ENCODE data around the gene GMDS. TPM values are rescaled to one million over a fixed set of nuclear protein-coding genes. Genes with fewer than 3 reads are reported as not detected.
A peak's percentile ranks its signal among the peaks of the same experiment; 100 is the strongest.

Gene GMDS
- total RNA-seq, 1 donor from 2014 or later: 6.2 TPM

DNA sequence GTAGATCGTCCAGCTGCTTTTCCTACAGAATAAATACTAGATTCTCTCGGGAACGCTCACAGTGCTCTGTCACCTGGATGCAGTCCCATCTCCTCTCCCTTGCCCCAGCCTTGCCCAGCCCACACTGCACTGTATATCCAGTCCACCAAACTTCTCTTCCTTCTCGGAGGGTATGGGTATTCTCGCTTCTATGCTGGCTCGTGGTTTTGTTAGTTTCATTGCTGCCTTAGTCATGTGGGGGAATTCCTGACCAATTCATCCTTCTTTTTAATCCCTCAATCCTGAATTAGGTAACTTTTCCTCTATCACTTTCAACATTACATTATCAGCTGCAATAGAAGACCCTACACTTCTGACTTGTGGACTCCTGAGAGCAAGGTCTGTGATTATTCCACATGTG lies 252.4 kb downstream of the GMDS start:
- no peak for DNase-seq (ENCODE audit: low read depth in 2 of 2)

DNA sequence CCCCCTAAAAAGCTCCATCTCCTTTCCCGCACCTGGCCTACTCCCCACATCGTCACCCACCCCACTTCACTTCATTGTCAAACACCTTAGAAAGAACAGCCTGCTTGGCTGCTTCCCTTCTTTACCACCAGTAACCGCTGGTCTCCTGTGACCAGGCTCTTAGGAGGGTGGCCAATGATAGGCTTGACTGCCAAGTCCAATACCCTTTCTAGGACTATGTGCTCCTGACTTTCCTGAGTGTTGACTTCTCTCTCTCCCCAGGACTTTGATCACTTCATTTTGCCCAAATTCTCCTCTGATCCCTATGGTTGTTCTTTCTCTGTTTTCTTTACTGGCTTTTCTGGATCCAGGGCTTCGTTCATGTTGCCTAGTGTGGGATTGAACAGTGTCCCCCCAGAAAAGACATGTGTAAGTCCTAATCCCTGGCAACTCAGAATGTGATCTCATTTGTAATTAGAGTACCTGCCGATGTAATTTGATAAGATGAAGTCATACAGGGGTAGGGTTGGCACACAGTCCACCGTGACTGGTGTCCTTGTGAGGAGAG lies 254.0 kb downstream of the GMDS start:
- no peak for DNase-seq (ENCODE audit: low read depth in 2 of 2)

DNA sequence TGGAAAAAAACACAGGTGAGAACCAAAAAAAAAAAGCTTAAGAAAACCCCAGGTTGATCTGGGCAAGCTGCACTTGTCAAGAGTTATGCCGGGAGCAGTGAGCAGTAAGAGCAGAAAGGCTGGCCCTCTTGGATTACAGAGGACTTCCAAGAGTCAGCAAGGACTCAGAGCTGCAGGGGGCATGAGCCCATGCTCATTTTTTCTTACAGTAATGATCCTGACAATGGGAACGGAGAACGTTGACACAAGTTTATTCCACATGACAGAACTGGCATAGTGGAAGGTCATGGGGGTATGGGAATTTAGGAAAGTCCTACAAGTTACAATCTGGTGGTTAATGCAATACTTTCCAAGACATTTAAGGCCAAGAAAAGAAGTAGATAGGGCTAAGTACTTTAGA lies 256.6 kb downstream of the GMDS start:
- no peak for DNase-seq (ENCODE audit: low read depth in 2 of 2)

DNA sequence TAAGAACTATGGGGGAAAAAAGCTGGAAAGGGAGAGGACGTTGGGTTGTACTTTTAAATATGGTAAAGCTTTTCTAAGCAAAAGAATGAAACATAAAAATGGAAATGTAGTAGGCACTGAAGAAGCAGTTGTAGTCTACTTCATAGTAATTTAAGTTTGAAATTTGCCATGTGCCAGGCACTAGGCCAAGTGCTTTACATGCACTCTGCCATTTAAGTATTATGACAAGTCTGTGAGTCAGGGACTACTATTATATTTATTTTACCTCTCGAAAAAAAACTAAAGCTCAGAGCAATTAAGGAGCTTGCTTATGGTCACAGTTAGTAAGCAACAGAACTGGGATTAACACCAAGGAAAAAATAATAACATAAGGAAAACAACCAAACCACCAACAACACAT lies 257.8 kb downstream of the GMDS start:
- DNase-seq (ENCODE audit: low read depth in 2 of 2): peak in 1 of 2 donors; percentile 46

DNA sequence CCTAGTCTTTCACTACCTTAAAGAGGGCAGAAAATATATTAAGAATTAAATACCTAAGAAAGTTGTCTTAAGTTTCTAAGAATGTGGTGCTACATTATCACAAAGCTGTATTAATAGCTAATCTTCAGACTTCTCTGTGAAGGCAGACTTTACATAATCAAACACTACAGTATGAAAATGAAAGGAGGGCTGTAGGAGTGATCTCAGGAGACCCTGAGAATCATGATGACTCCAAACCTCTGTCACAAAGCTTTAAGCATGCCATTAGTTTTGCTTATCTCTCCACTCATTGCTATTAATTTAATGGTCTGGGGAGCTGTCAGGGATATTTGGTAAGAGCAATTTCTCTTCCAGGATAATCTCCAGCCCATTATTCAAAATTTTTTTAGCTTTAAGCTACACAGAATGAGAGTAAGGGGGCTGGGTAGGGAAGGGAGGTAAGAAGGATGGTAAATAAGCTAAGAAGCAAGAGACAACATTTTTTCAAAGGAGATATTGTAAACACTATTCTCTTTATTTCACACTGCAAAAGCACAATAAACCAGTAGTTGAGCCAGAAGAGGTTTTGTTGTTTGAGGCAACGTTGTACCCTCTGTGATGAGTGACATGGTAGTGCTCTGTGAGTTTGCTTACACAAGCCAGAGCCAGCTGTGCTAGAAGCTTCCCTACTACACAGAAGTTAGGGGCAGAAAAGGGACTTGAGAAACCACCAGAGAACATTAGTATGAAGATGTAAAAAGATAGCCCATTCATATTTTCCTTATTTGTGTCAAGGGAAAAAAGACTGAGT lies 258.8 kb downstream of the GMDS start:
- peak in 1 of 2 donors; percentile 16 for DNase-seq (ENCODE audit: low read depth in 2 of 2)

DNA sequence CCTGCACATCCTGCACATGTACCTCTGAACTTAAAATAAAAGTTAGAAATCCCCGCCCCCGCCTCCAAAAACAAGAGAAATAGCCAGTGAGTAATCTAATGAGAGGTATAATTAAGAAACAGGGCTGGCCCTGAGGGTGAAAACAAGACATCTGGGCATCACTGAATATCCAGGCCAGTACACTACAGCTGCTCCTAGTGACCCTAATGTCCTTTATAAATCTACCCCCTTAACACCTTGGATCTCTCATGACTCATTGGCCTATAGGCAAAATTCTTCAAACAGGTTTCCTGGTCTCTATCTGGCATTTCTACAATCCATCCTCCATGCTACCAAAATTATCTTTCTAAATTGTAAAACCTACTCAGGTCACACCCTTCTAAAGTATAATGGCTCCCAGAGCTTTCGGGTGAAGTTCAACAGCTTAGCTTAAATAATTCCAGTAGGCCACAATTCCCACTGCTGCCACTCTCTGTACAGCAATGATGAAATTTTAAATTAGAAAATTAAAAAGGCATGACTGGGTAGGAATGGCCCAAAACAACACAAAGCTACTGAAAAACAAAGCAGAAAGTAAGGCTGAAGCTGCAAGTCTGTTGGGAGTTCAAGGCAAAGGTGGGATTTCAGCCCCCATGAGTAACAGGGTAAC lies 260.9 kb downstream of the GMDS start:
- no peak for DNase-seq (ENCODE audit: low read depth in 2 of 2)

DNA sequence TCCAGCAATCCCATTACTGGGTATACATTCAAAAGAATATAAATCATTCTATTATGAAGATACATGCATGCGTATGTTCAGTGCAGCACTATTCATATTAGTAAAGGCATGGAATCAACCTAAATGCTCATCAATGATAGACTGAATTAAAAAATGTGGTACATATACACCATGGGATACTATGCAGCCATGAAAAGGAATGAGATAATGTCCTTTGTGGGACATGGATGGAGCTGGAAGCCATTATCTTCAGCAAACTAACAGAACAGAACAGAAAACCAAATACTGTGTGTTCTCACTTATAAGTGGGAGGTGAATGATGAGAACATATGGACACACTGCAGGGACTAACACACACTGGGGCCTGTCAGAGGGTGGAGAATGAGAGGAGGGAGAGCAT lies 261.6 kb downstream of the GMDS start:
- DNase-seq (ENCODE audit: low read depth in 2 of 2): no peak

DNA sequence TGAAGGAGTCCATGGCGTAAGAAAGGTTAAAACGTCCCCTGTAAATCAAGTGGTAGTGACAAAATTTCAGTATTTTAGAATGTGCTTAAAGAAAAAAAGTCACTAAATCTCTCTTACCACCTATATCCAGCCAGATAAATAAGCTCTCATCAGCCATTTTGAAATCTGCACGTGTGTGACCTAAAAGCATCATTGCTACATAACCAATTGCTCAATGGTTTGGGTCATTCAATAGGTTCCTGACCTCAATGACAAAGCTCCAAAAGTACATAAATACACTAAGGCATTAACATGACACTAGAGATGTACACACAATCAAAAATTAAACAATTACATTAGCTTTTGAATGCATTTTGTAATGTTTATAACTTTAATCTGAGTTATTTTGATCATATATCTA lies 272.4 kb downstream of the GMDS start:
- no peak for DNase-seq (ENCODE audit: low read depth in 2 of 2)

DNA sequence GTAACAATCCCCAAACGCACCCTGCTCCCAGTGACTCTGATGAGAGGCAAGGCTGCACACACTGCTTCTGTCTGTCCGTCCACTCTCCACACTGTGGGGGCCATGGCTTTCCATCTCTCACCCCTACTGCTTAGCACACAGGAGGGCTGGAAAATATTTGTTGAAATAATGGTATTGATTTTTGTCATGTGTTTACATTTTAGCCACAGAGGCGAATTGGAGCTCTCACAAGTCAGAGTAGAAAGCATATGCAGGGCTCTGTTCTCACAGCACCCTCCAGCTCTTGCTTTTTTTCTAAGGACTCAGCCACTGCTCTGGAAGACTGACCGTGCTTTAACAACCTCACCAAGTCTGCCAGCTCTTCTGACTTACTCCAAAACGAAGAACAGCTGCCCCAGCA lies 273.8 kb downstream of the GMDS start:
- DNase-seq (ENCODE audit: low read depth in 2 of 2): no peak

DNA sequence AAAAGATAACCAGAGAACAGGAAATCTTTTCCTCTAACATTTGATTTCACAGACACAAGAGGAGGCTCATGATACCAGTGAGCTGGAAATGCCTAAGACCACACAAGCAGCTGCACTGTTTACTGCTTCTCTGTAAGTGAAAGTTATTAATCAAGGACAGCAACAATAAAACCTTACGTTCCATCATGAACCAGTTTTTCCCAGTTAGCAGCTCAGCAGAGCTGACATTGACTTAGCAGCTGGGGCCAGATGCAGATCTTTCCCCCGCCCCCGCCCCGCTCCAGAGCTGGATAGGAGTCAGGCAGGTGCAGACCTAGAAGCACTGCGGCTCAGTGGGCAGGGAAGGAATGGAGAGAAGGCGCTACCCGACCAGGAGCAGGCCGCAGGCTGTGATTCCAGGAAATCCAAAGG lies 275.2 kb downstream of the GMDS start:
- DNase-seq (ENCODE audit: low read depth in 2 of 2): peak in 1 of 2 donors; percentile 37

DNA sequence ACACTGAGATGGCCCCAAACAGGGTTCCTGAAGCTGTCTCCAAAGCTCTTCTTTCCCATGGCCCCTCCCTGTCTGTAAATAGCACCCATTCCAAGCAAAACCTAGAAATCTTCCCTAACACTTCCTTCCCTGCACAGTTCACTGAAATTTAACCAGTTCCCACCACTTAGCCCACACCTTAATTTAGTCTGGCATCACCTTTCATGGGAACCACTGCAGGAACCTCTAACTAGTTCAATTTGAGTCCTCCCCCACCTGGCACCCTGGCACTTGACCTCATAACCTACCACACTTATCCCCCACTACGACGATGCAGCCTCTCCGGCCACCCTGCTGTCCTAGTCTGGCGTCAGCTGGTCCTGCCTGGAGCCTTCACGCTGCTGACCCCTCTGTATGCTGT lies 278.7 kb downstream of the GMDS start:
- no peak for DNase-seq (ENCODE audit: low read depth in 2 of 2)

DNA sequence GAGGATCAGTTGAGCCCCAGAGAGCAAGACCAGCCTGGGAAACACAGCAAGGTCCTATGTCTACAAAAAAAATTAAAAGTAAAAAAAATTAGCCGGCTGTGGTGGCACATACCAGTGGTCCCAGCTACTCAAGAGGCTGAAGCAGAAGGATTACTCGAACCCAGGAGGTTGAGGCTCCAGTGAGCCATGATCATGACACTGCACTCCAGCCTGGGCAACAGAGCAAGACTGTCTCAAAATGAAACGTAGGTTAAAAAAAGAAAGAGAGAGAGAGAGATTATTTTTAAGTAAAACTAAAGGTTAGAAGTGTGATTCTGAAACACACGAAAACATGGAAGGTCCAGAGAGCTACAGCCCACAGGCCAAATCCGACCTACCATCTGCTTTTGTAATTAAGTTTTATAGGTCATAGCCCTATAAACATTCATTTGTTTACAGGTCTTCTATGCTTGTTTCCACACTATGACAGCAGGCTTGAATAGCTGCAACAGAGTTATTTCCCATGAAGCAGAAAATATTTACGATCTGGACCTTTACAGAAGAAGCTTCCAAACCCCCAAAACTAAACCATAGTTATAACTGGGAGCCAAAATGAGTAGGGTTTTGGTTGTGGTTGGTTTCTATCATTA lies 279.7 kb downstream of the GMDS start:
- DNase-seq (ENCODE audit: low read depth in 2 of 2): no peak

DNA sequence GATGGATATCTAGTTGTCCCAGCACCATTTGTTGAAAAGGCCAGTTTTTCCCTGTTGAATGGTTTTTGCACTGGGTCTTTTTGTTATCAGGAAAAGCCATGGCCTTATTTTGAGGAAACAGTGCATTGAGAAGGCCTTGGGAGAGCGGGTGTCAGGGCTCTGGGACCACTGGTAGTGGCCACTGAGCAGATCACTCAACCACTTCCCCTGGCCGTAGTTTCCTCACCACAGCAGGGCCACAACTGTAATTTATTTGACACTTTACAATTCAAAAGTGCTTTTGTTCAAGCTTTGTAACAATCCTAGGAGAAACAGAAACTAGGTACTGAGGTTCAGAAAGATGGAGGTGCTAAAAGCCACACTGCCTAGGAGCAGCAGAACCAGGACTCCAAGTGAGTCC lies 281.8 kb downstream of the GMDS start:
- no peak for DNase-seq (ENCODE audit: low read depth in 2 of 2)

DNA sequence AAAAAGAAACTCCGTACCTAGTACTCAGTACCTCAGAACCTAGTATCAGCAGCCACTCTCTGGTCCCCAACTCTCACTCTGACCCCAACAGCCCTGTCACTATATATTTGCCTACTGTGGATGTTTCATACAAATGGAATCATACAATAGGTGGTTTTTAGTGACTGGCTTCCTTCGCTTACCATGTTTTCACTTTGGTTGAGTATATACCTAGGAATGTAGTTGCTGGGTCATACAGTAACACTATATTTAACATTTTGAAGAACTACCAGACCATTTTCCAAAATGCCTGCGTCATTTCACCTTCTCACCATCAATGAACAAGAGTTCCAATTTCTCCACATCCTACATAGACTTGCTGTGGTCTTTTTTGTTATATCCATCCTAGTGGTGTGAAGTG lies 283.2 kb downstream of the GMDS start:
- no peak for DNase-seq (ENCODE audit: low read depth in 2 of 2)

DNA sequence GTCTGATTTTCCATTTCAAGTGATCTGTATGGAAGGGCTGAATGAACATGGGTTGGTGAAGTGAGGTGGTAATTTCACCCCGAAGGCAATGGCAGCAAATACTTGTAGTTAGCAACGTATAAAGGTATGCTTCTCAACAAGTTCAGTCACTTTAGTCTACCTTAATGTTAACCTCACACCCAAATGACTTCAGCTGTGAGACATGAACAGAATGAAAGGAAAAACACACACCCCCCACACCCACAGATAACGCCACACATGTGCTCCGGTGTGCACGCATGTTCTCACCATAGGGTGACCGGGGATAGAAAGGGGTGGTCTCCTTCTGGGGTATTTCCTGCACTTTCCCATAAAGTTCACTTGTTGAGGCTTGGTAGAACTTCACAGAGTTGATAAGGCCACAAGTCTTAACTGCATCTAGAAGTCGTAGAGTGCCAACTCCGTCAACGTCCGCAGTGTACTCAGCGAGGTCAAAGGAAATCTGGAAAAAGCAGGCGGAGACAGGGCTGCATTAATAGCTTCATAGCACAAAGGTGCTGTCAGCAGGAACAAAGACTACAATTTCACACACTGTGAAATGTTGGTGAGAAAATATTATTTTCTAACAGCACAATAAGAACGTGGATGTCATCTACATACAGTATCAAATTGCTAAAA lies 284.8 kb downstream of the GMDS start:
- DNase-seq (ENCODE audit: low read depth in 2 of 2): no peak

DNA sequence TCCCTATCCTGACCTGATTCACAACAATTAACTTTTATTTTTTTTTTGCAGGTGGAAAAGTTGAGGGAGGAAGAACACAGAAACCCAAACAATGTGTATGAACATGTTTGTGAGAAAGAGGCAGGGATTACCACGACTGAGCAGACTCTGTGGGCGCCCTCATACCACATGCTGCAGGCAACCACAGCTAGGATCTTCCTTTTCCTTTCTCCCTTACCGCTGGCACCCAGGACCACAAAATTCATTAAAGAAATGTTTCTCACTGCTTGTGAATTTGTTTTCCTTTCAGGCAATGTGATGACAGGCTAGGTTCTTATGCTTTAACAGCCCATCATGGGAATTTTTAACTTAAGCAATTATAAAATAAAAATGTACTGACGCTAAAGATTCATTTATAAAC lies 287.1 kb downstream of the GMDS start:
- no peak for DNase-seq (ENCODE audit: low read depth in 2 of 2)

DNA sequence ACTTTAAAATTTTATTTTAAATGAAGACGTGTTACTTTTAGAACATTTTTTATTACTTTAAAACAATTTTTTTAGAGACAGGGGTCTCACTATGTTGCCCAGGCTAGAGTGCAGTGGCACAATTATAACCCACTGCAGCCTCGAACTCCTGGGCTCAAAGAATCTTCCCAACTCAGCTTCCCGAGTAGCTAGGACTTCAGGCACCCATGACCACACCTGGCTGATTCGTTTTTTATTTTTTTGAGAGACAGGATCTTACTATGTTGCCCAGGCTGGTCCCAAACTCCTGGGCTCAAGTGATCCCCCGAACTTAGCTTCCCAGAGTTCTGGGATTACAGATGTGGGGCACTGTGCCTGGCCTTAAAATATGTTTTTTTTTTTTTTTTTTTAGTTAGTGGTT lies 287.7 kb downstream of the GMDS start:
- no peak for DNase-seq (ENCODE audit: low read depth in 2 of 2)

DNA sequence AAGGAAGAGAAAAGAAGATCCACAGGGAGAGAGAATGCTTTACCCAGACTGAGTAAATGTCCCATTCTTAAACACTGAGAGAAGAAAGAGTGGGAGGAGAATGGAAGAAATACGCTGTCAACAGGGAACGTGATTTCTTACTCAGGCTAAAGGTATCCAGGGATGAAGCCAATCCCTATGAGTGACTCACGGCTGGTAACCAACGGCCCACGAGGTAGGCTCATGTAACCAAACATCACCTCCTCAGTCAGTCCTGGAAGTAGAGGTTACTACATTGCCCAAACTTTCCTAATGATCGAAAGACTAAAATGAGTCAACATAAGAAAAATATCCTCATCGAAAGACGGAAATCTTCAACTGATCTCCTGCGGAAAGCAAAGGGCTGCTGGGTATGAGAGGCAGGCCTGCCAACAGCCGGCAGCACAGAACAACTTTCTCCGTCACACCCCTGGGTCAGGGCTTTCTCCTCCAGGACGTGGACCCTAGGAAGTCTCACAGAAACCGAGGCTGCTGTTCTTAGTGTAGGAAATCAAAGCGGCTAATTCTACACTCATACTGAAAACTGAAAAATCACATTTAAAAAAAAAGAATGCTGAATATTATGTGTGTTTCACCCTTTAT lies 292.6 kb downstream of the GMDS start:
- DNase-seq (ENCODE audit: low read depth in 2 of 2): no peak

DNA sequence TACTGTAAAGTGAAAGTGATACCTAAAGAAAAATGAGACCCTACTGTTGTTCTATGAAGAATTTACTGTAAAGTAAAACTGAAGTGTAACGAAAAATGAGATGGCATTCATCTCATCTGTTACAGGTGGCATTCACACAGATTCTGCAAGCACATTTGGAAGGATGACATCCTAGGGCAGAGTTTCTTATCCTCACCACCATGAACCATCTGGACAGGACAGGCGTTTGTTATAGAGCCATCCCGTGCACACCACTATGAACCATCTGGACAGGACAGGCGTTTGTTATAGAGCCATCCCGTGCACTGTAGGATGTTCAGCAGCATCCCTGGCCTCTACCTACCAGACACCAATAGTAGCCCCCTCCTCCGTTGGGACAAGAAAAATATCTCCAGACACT lies 294.8 kb downstream of the GMDS start:
- no peak for DNase-seq (ENCODE audit: low read depth in 2 of 2)

DNA sequence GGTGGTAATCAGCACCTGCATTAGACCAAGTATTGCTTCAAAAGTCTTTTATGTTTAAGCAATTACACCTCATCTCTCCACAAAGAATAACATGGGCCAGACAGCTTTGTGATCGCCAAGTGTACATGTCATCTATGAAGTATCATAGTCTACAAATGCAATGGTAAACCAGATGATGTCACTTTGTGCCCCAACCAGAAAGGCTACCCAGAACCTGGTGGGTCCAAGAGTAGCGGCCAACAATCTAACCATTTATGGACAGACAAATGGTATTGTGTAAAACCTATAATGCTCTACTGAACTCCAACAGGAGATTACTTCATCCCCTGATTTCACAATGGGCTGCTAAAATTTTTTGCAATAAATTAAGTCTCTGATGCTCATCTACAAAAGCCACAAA lies 295.9 kb downstream of the GMDS start:
- no peak for DNase-seq (ENCODE audit: low read depth in 2 of 2)

DNA sequence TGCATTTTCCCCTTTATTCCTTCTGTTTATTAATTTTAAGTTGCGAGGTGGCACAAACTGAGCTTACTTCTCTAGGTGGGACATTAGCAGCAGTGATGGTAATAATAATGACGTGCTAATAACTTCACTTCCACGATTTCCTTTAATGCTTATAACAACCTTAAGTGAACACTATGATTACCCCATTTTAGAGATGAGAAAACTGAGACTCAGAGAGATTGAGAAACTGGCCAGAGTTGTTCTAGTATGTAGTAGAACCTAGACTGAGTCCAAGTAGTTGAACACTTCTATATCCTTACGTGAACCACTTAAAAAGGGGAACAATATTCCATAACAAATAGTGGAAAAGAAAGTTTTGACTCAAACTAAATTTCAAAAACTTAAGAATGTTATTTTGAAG lies 297.5 kb downstream of the GMDS start:
- no peak for DNase-seq (ENCODE audit: low read depth in 2 of 2)

DNA sequence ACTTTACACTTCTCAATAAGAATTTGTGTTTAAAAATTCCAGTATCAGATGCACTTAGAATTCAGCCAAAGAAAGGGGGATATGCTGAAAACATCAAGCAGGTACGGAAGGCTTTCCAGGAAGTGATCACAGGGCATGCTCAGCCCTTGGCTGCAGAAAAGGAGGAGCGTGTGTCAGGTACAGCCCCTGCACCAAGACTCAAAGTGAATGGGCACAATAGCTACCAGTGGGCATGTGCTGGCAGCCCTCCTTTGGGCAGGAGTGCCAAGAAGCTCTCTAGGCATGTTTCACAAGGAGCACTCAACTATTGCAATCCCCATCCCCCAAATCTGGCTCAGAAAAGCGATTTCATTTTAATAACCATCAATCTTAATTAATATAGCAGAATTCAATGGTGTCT lies 298.8 kb downstream of the GMDS start:
- no peak for DNase-seq (ENCODE audit: low read depth in 2 of 2)

Data from dermis microvascular lymphatic vessel endothelial cell (primary cell).